GM19463 (cell line): Measurements from ENCODE around the gene RNF44.
"Not testable (repeated sequence)": the region's sequence is repeated elsewhere in the genome, so short reads cannot be mapped to it uniquely, and the experiment has no call there.

Experiments
- ATAC-seq: cut with Tn5 transposase; IDR thresholded peaks from one replicate; pipeline ENCODE4 v1.9.1; 2021; ENCODE audit warnings: mild to moderate bottlenecking, moderate library complexity; ENCODE audit not compliant: unreplicated experiment

Gene RNF44

GRCh38 chr5:176552332-176552869 is 15.2 kb upstream of the RNF44 start:
- no peak for ATAC-seq

GRCh38 chr5:176550937-176551336 is 13.7 kb upstream of the RNF44 start:
- not testable (repeated sequence) for ATAC-seq

- ATAC-seq, result no peak
Observed at GRCh38 chr5:176550275-176550831, 13.2 kb upstream of the RNF44 start.

GRCh38 chr5:176549871-176550270 is 12.7 kb upstream of the RNF44 start:
- no peak for ATAC-seq

- no peak for ATAC-seq
Observed at GRCh38 chr5:176548967-176549444, 11.8 kb upstream of the RNF44 start, which contains the start of gene CDHR2. CDHR2 (plus strand) TSS chr5:176549342; CDS start chr5:176565353, 16,011 bp downstream.

GRCh38 chr5:176547802-176548201 is 10.6 kb upstream of the RNF44 start:
- ATAC-seq, result no peak

GRCh38 chr5:176545737-176546509 is 8.7 kb upstream of the RNF44 start:
- ATAC-seq, result no peak

- ATAC-seq, result no peak
Observed at GRCh38 chr5:176545388-176545736, 8.2 kb upstream of the RNF44 start.

GRCh38 chr5:176543428-176544182 is 6.4 kb upstream of the RNF44 start:
- ATAC-seq, result peak; percentile 78

- ATAC-seq, result peak; percentile 52
Observed at GRCh38 chr5:176542596-176543427, 5.6 kb upstream of the RNF44 start.

GRCh38 chr5:176542135-176542595 is 5.0 kb upstream of the RNF44 start:
- ATAC-seq, result no peak

- no peak for ATAC-seq
Observed at GRCh38 chr5:176541338-176542134, 4.3 kb upstream of the RNF44 start.

- ATAC-seq, result no peak
Observed at GRCh38 chr5:176540956-176541337, 3.7 kb upstream of the RNF44 start.

- no peak for ATAC-seq
Observed at GRCh38 chr5:176540476-176540899, 3.3 kb upstream of the RNF44 start.

- ATAC-seq, result no peak
Observed at GRCh38 chr5:176538989-176539384, 1.8 kb upstream of the RNF44 start.

- ATAC-seq, result no peak
Observed at GRCh38 chr5:176538230-176538988, 1.2 kb upstream of the RNF44 start.

GRCh38 chr5:176537554-176538229 is 490 bp upstream of the RNF44 start:
- ATAC-seq, result peak; percentile 66

- ATAC-seq, result no peak
Observed at GRCh38 chr5:176536132-176536901, 885 bp downstream of the RNF44 start.
